K562 (cell line): Measurements from ENCODE around the gene COL1A1. TPM values are rescaled to one million over a fixed set of nuclear protein-coding genes. Genes with fewer than 3 reads are reported as not detected.

Experiments used
- CREM ChIP-seq: IDR thresholded peaks from 2 replicates; pipeline ENCODE4 v1.6.1; 2014; ENCODE audit warnings: antibody characterized with exemption, low read depth
- CXXC5 ChIP-seq: fragments of 250-450 bp; sonication (Bioruptor Pico); IDR thresholded peaks from 2 replicates; pipeline ENCODE4 v1.8.0; 2022; ENCODE audit warnings: inconsistent platforms, mild to moderate bottlenecking, moderate library complexity
- ESRRA ChIP-seq: fragments of 450-650 bp; IDR thresholded peaks from 2 replicates; pipeline ENCODE4 v1.6.1; 2014; ENCODE audit warnings: low read depth, mild to moderate bottlenecking, moderate library complexity, borderline replicate concordance
- ETV5 ChIP-seq: sonication (generic); formaldehyde crosslinking; IDR thresholded peaks from 2 replicates; pipeline ENCODE4 v1.4.0; 2020; ENCODE audit warnings: low read depth, mild to moderate bottlenecking, missing genetic modification reagents
- GATAD2A ChIP-seq: fragments of 450-650 bp; IDR thresholded peaks from 2 replicates; pipeline ENCODE4 v1.6.1; 2017
- MGA ChIP-seq: fragments of 450-650 bp; IDR thresholded peaks from 2 replicates; pipeline ENCODE4 v1.6.1; 2016; ENCODE audit warnings: mild to moderate bottlenecking, moderate library complexity
- POLR2A ChIP-seq: fragments of 450-650 bp; conservative IDR thresholded peaks from 2 replicates; pipeline ENCODE4 v1.6.1; 2016
- RB1 ChIP-seq: fragments of 450-650 bp; IDR thresholded peaks from 2 replicates; pipeline ENCODE4 v1.6.1; 2017; ENCODE audit warnings: low read depth, mild to moderate bottlenecking
- STAT6 ChIP-seq: sonication (generic); formaldehyde crosslinking; IDR thresholded peaks from 2 replicates; pipeline ENCODE4 v1.8.1; 2023; ENCODE audit warnings: mild to moderate bottlenecking, missing genetic modification reagents
- TCF7 ChIP-seq: sonication (generic); IDR thresholded peaks from 2 replicates; pipeline ENCODE4 v1.6.1; 2016; ENCODE audit warnings: antibody characterized with exemption, borderline replicate concordance
- THRAP3 ChIP-seq: fragments of 450-650 bp; IDR thresholded peaks from 2 replicates; pipeline ENCODE4 v1.6.1; 2016; ENCODE audit warnings: mild to moderate bottlenecking, inconsistent platforms, borderline replicate concordance
- ZNF263 ChIP-seq: sonication (generic); formaldehyde crosslinking; IDR thresholded peaks from 2 replicates; pipeline ENCODE4 v1.8.0; 2022; ENCODE audit warnings: mild to moderate bottlenecking, missing genetic modification reagents, borderline replicate concordance
- ZNF717 ChIP-seq: fragments of 250-450 bp; sonication (Bioruptor Pico); IDR thresholded peaks from 2 replicates; pipeline ENCODE4 v1.5.0; 2021
- polyA plus RNA-seq, 8 experiments: library from polyadenylated mRNA; depleted of rRNA in 4 of 8; stranded (reverse) in 5 of 8; unstranded in 3 of 8; fragments of >200 nt; fragmentation: Nextera tagmentation in 2 of 8; fragmentation: Illumina TruSeq in 1 of 8; extraction: Ambion mirVana in 2 of 8; extraction: Trizol in 1 of 8; gene quantifications; 2 replicates each; pipeline versions ENCODE4 v1.2.1 to v1.2.3, GENCODE V29; 2011 to 2014; ENCODE audit warnings: inconsistent platforms in 1 of 8, missing spikeins in 1 of 8
- total RNA-seq, 7 experiments: library from RNA; depleted of rRNA in 6 of 7; stranded (reverse); fragments of >200 nt in 6 of 7; fragmentation: Illumina TruSeq in 2 of 7; extraction: Trizol in 2 of 7; gene quantifications; 2 replicates each; pipeline versions ENCODE4 v1.2.1 to v1.2.3, GENCODE V29; 2011 to 2021; ENCODE audit warnings: low replicate concordance in 1 of 7

The COL1A1 gene
- total and polyA plus RNA-seq, 9 of the 15 experiments (the other 6 are each of a cell fraction or from before 2014, with no cell fraction given) = 0.04 to 3.4 (median 0.18) TPM

DNA sequence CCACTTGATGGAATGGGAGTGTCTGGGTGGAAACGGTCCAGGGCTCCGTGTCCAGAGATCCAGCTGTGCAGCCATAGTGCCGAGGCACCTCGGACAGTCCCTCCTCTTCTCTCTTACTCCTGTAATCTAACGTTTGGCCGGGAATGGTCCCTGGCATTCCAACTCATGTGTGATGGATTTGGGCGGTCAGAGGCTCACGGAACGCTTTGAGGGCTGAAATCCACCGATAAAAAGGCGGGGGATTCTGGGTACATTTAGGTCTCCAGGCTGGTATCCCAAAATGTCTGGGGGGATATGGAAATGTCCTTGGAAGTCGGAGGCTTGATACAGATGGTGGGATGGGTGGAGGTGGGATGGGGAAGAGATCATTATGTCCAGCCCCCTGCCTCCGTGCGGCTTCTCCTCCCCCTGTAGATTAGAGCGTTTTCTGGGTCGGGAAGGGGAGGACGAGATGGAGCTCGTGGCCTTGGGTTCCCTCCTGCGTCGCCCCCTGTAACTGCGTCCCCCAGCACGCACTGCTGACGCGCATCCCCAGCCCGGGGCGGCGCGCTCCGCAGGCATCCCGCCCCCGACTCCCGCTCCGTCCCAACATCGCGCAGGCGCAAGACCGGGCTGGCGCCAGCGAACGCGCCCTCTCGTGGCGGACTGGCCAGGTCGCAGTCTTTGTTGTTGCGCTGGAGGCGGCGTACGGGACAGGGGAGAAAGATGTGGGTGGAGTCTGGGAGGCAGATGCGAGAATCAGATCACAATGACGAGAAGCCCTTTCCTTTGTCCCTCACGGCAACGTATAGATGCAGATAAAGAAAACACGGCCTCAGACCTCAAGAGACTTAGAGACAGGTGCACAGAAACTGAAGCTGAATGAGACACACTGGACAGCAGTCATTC, 40.2 kb downstream of the COL1A1 start (continued):
- TF ChIP-seq MGA (peak; percentile 41), ETV5 (peak; percentile 9; the same call in 1 of the 2 replicates), ZNF717 (CRISPR knock-in tag) (no peak), THRAP3 (no peak), RB1 (peak; percentile 93), CXXC5 (peak; percentile 81), ESRRA (peak; percentile 59; the same call in 1 of the 2 replicates), TCF7 (0 out of 2 replicates have a peak, but pooled peaks have one; percentile 42), GATAD2A (peak; percentile 60; the same call in 1 of the 2 replicates), POLR2A (0 out of 2 replicates have a peak, but pooled peaks have one; percentile 22), ZNF263 (peak; percentile 30; the same call in 1 of the 2 replicates), STAT6 (CRISPR knock-in tag) (no peak), CREM (peak; percentile 82)
